ENCODE results near the gene ALDH4A1. TPM values are rescaled to one million over a fixed set of nuclear protein-coding genes. Genes with fewer than 3 reads are reported as not detected.

ALDH4A1 gene
- total RNA-seq, 3 donors from 2014 or later = 2.7 to 7.7 (median 5.6) TPM

- intact Hi-C loops (cut with DNase I, micrococcal nuclease) = no loop called here
- Histone ChIP-seq H3K9me3 (no peaks in the 10 kb centered on the region), H3K4me1 (ENCODE audit: low read depth) (peaks cover 4% of the 10 kb centered on the region), H3K36me3 (ENCODE audit: low read depth) (no peaks in the 10 kb centered on the region), H3K4me3 (no peak overlapping the region)
- ATAC-seq = peak; percentile 91
- TF ChIP-seq, protein P1, sequence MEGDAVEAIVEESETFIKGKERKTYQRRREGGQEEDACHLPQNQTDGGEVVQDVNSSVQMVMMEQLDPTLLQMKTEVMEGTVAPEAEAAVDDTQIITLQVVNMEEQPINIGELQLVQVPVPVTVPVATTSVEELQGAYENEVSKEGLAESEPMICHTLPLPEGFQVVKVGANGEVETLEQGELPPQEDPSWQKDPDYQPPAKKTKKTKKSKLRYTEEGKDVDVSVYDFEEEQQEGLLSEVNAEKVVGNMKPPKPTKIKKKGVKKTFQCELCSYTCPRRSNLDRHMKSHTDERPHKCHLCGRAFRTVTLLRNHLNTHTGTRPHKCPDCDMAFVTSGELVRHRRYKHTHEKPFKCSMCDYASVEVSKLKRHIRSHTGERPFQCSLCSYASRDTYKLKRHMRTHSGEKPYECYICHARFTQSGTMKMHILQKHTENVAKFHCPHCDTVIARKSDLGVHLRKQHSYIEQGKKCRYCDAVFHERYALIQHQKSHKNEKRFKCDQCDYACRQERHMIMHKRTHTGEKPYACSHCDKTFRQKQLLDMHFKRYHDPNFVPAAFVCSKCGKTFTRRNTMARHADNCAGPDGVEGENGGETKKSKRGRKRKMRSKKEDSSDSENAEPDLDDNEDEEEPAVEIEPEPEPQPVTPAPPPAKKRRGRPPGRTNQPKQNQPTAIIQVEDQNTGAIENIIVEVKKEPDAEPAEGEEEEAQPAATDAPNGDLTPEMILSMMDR (IDR thresholded peaks at IDR 0.05) = peak; percentile 93
- DNase-seq = peak; percentile 77 to 87 (median 86)
These were observed 10.9 kb upstream of the ALDH4A1 start for GRCh38 chr1:18913065-18913835.

DNA sequence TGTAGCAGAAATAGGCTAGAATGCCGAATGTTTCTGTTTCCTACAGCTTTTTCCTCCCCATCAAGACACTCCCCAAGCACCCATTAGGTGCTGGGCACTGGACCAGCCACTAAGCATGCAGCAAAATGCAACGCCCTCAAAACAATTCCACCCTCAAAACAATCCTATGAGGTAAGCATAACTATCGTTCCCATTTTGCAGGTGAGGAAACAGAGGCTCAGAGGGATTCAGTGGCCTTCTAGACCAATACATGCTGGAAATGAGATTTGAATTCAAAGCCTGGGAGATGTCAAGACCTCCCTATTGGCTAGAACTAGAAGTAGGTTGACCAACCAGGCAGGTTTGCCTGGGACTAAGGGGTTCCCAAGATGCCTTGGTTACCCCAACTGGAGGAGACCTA lies 10.2 kb upstream of the ALDH4A1 start:
- TF ChIP-seq, protein P1 (IDR thresholded peaks at IDR 0.05) = no peak
- Histone ChIP-seq H3K9me3 (no peaks in the 10 kb centered on the region), H3K4me1 (ENCODE audit: low read depth) (peaks cover 4% of the 10 kb centered on the region), H3K36me3 (ENCODE audit: low read depth) (no peaks in the 10 kb centered on the region), H3K4me3 (no peak overlapping the region)
- DNase-seq = no peak
- intact Hi-C loops (cut with DNase I, micrococcal nuclease) = no loop called here
- ATAC-seq = no peak

DNA sequence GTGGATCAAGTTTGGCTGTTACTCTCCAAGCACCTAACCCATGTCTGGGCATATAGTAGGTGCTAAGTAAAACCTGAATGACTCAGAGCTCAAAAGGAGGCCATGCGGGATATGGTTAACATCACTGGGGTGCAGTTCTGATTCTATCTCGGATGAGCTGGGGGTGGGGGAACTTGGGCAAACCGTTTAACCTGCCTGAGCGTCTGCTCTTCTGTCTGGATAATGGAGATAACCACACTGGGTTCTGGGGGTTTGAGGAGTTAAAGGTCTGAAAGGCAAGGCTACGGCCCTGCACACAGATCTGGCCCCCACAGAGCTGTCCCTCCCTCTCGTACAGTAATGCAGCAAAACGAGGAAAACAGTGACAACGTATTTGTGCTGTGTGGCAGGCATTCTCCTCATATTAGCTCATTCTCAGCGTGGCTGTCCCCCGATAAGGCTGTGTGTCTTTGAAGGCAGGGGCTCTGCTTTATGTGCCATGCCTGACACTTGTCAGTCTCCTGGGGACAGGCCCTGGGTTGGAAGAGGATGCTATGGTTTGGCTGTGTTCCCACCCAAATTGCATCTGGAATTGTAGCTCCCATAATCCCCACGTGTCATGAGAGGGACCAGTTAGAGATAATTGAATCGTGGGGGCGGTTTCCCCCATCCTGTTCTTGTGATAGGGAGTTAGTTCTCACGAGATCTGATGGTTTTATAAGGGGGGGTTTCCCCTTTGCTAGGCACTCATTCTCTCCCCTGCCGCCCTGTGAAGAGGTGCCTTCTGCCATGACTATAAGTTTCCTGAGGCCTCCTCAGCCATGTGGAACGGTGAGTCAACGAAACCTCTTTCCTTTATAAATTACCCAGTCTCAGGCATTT lies 6.8 kb upstream of the ALDH4A1 start:
- H3K36me3 ChIP-seq (ENCODE audit: low read depth) = no peaks in the 10 kb centered on the region
- intact Hi-C loops (cut with DNase I, micrococcal nuclease) = loop anchor here (1.0 to 10.0 kb wide), 4 partner anchors 46 to 186 kb away; partner anchors contain the start of gene IFFO2 (in 1 of the 2)
- no peak for DNase-seq
- no peak overlapping the region for H3K4me3 ChIP-seq
- no peak for ATAC-seq
- no peaks in the 10 kb centered on the region for H3K9me3 ChIP-seq
- TF ChIP-seq, protein P1 (IDR thresholded peaks at IDR 0.05) = no peak
- H3K4me1 ChIP-seq (ENCODE audit: low read depth) = peaks cover 4% of the 10 kb centered on the region

DNA sequence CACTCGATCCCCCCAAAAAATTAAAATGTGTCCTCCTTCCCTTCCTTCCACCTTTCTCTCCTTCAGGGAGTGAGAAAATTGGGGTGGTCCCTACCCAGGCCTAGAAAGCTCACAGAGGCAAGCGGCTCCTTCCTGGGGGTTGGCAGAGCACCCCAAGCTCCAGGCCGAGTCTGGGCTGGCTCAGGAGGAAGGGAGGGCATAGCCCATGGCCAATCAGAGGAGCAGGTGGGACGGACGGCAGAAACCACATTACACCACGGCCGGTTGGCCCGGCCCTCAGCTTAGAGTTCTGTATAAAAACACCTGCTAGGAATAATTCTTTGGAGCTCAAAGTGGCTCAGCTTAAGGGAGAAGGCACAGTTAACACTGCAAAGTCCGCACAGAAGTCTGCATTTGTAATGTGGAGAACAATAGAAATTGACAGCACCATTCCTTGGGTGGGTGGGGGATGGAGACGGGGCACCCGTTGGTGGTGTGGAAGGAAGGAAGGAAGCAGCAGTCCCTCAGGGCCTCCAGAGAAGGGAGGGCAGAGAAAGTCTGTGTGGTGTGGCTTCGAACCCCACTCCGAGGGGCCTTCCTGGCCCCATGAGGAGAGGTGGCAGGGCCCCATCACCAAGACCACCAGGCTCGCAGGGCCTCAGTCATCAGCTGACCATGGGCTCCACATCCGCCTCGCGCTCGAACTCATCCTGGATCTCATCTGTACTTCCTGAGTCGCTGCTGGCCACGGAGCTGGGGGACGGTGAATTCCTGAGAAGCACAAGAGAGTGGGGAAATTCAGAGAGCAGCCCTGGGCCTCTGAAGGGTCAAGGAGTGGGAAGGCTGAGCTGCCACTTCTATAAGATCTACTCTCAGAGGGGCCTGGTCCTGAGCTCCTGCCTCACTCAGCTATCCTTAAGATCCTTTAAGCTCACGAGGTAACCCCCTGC lies 5.8 kb upstream of the ALDH4A1 start:
- H3K4me3 ChIP-seq = no peak overlapping the region
- no peaks in the 10 kb centered on the region for H3K9me3 ChIP-seq
- no peaks in the 10 kb centered on the region for H3K36me3 ChIP-seq (ENCODE audit: low read depth)
- TF ChIP-seq, protein P1 (IDR thresholded peaks at IDR 0.05) = no peak
- H3K4me1 ChIP-seq (ENCODE audit: low read depth) = peaks cover 6% of the 10 kb centered on the region
- intact Hi-C loops (cut with DNase I, micrococcal nuclease) = loop anchor here (5.0 to 10.0 kb wide), 3 partner anchors 47 to 187 kb away; partner anchors contain the start of gene IFFO2 (in 1 of the 2)
- DNase-seq (no peak), ATAC-seq (peak; percentile 32)
